Activated T-cell treated with anti-CD3 and anti-CD28 coated beads, Interleukin-2, amount 50 U/mL, for 24 hours (primary cell): ENCODE data around the gene NOP53.
"Not testable (repeated sequence)": the region's sequence is repeated elsewhere in the genome, so short reads cannot be mapped to it uniquely, and the experiment has no call there.

Source experiments
- DNase-seq: peaks from one replicate; pipeline ENCODE4 v3.0.0-alpha.2; 2020
- H3K27ac Mint-ChIP-seq: 2 replicates; pipeline ENCODE4 v1.8.0; 2020; ENCODE audit warnings: mild to moderate bottlenecking, mixed read lengths
- H3K27me3 Mint-ChIP-seq: 2 replicates; pipeline ENCODE4 v1.8.0; 2020; ENCODE audit warnings: mixed read lengths
- H3K36me3 Mint-ChIP-seq: 2 replicates; pipeline ENCODE4 v1.8.0; 2020; ENCODE audit warnings: low read depth, mixed read lengths
- H3K4me1 Mint-ChIP-seq: 2 replicates; pipeline ENCODE4 v1.8.0; 2020; ENCODE audit warnings: low read depth, mixed read lengths
- H3K4me3 Mint-ChIP-seq: 2 replicates; pipeline ENCODE4 v1.8.0; 2020; ENCODE audit warnings: mild to moderate bottlenecking, moderate library complexity, mixed read lengths
- H3K9me3 Mint-ChIP-seq: 2 replicates; pipeline ENCODE4 v1.8.0; 2020; ENCODE audit warnings: mixed read lengths

The NOP53 gene

GRCh38 chr19:47768604-47769003, 23.3 kb downstream of the NOP53 start:
- DNase-seq, result no peak
- Mint-ChIP-seq H3K36me3 (no peaks in the 10 kb centered on the region), H3K4me3 (no peak overlapping the region), H3K9me3 (no peaks in the 10 kb centered on the region), H3K27ac (no peak overlapping the region), H3K27me3 (no peaks in the 10 kb centered on the region), H3K4me1 (peaks cover 6% of the 10 kb centered on the region)

GRCh38 chr19:47769534-47769933, 24.2 kb downstream of the NOP53 start:
- no peaks in the 10 kb centered on the region for H3K9me3 Mint-ChIP-seq
- H3K36me3 Mint-ChIP-seq, result no peaks in the 10 kb centered on the region
- peaks cover 6% of the 10 kb centered on the region for H3K4me1 Mint-ChIP-seq
- no peaks in the 10 kb centered on the region for H3K27me3 Mint-ChIP-seq
- H3K27ac Mint-ChIP-seq, result no peak overlapping the region
- DNase-seq, result no peak
- H3K4me3 Mint-ChIP-seq, result no peak overlapping the region

GRCh38 chr19:47771291-47771690, 25.9 kb downstream of the NOP53 start:
- not testable (repeated sequence) for H3K27me3 Mint-ChIP-seq, H3K4me1 Mint-ChIP-seq, DNase-seq, H3K36me3 Mint-ChIP-seq, H3K4me3 Mint-ChIP-seq, H3K9me3 Mint-ChIP-seq, H3K27ac Mint-ChIP-seq

GRCh38 chr19:47776568-47776967, 31.2 kb downstream of the NOP53 start:
- H3K27ac Mint-ChIP-seq, result no peak overlapping the region
- H3K9me3 Mint-ChIP-seq, result no peaks in the 10 kb centered on the region
- peak overlapping the region; percentile 97 for H3K4me3 Mint-ChIP-seq

GRCh38 chr19:47777245-47778048, 32.1 kb downstream of the NOP53 start:
- H3K27ac Mint-ChIP-seq, result peak overlapping the region; percentile 94
- H3K27me3 Mint-ChIP-seq, H3K9me3 Mint-ChIP-seq, DNase-seq: not testable (repeated sequence)
- peaks cover 30% of the 10 kb centered on the region for H3K4me1 Mint-ChIP-seq
- H3K36me3 Mint-ChIP-seq, result peaks cover 39% of the 10 kb centered on the region
- peak overlapping the region; percentile 97 for H3K4me3 Mint-ChIP-seq

More at GRCh38 chr19:47776568-47776967, 31.2 kb downstream of the NOP53 start:
- Mint-ChIP-seq H3K27me3 (no peaks in the 10 kb centered on the region), H3K4me1 (peaks cover 27% of the 10 kb centered on the region), H3K36me3 (peaks cover 31% of the 10 kb centered on the region)
- no peak for DNase-seq

GRCh38 chr19:47778049-47778953, 33.0 kb downstream of the NOP53 start, which contains the start of gene SELENOW:
Gene SELENOW (plus strand): TSS chr19:47778703. CDS start chr19:47778786, 83 bp downstream.
- peak within 1 kb of the TSS; percentile 94 for H3K27ac Mint-ChIP-seq
- H3K4me3 Mint-ChIP-seq, result peak within 1 kb of the TSS; percentile 97
- peak; percentile 90 for DNase-seq
- H3K4me1 Mint-ChIP-seq, result peaks cover 30% of the 10 kb centered on the region
- H3K36me3 Mint-ChIP-seq, result peaks cover 48% of the 10 kb centered on the region
- no peaks in the 10 kb centered on the region for H3K27me3 Mint-ChIP-seq
- no peaks in the 10 kb centered on the region for H3K9me3 Mint-ChIP-seq

- Mint-ChIP-seq H3K36me3 (peaks cover 54% of the 10 kb centered on the region), H3K4me3 (peak overlapping the region; percentile 97), H3K27ac (peak overlapping the region; percentile 94), H3K4me1 (peaks cover 30% of the 10 kb centered on the region), H3K9me3 (no peaks in the 10 kb centered on the region), H3K27me3 (no peaks in the 10 kb centered on the region)
- peak; percentile 56 for DNase-seq
Observed at GRCh38 chr19:47778954-47779351, 33.6 kb downstream of the NOP53 start.

- Mint-ChIP-seq H3K27ac (peak overlapping the region; percentile 94), H3K4me1 (peaks cover 30% of the 10 kb centered on the region), H3K4me3 (peak overlapping the region; percentile 97), H3K9me3 (no peaks in the 10 kb centered on the region), H3K27me3 (no peaks in the 10 kb centered on the region), H3K36me3 (peaks cover 62% of the 10 kb centered on the region)
- DNase-seq, result no peak
Observed at GRCh38 chr19:47779524-47780214, 34.3 kb downstream of the NOP53 start.

- H3K9me3 Mint-ChIP-seq, result no peaks in the 10 kb centered on the region
- H3K4me3 Mint-ChIP-seq, result peak overlapping the region; percentile 97
- H3K27me3 Mint-ChIP-seq, result no peaks in the 10 kb centered on the region
- H3K27ac Mint-ChIP-seq, result peak overlapping the region; percentile 94
- H3K4me1 Mint-ChIP-seq, result peaks cover 30% of the 10 kb centered on the region
- no peak for DNase-seq
- peaks cover 66% of the 10 kb centered on the region for H3K36me3 Mint-ChIP-seq
Observed at GRCh38 chr19:47780215-47780551, 34.8 kb downstream of the NOP53 start.

GRCh38 chr19:47781590-47782262, 36.4 kb downstream of the NOP53 start:
- Mint-ChIP-seq H3K4me3 (no peak overlapping the region), H3K27ac (peak overlapping the region; percentile 37)
- DNase-seq, result no peak

GRCh38 chr19:47786566-47786965, 41.2 kb downstream of the NOP53 start:
- Mint-ChIP-seq H3K4me1 (peaks cover 7% of the 10 kb centered on the region), H3K4me3 (no peak overlapping the region), H3K9me3 (no peaks in the 10 kb centered on the region), H3K27me3 (no peaks in the 10 kb centered on the region), H3K36me3 (peaks cover 54% of the 10 kb centered on the region), H3K27ac (no peak overlapping the region)
- DNase-seq, result no peak

More at GRCh38 chr19:47781590-47782262, 36.4 kb downstream of the NOP53 start:
- H3K4me1 Mint-ChIP-seq, result peaks cover 30% of the 10 kb centered on the region
- peaks cover 81% of the 10 kb centered on the region for H3K36me3 Mint-ChIP-seq
- no peaks in the 10 kb centered on the region for H3K9me3 Mint-ChIP-seq
- no peaks in the 10 kb centered on the region for H3K27me3 Mint-ChIP-seq

- not testable (repeated sequence) for H3K4me1 Mint-ChIP-seq
Observed at GRCh38 chr19:47787307-47787706, 42.0 kb downstream of the NOP53 start.

GRCh38 chr19:47789811-47790210, 44.5 kb downstream of the NOP53 start:
- not testable (repeated sequence) for H3K27ac Mint-ChIP-seq, H3K4me1 Mint-ChIP-seq, H3K4me3 Mint-ChIP-seq, DNase-seq, H3K9me3 Mint-ChIP-seq, H3K27me3 Mint-ChIP-seq
- H3K36me3 Mint-ChIP-seq, result peaks cover 21% of the 10 kb centered on the region

More at GRCh38 chr19:47787307-47787706, 42.0 kb downstream of the NOP53 start:
- DNase-seq, H3K4me3 Mint-ChIP-seq, H3K27ac Mint-ChIP-seq, H3K9me3 Mint-ChIP-seq, H3K27me3 Mint-ChIP-seq: not testable (repeated sequence)
- H3K36me3 Mint-ChIP-seq, result peaks cover 46% of the 10 kb centered on the region

- H3K4me1 Mint-ChIP-seq, result peaks cover 4% of the 10 kb centered on the region
- no peaks in the 10 kb centered on the region for H3K27me3 Mint-ChIP-seq
- peak; percentile 89 for DNase-seq
Observed at GRCh38 chr19:47790398-47790814, 45.1 kb downstream of the NOP53 start.

More at GRCh38 chr19:47790398-47790814, 45.1 kb downstream of the NOP53 start:
- Mint-ChIP-seq H3K27ac (no peak overlapping the region), H3K36me3 (peaks cover 16% of the 10 kb centered on the region), H3K4me3 (no peak overlapping the region), H3K9me3 (peaks cover 2% of the 10 kb centered on the region)
